T-helper 1 cell treated with Interleukin-12 subunit alpha and Interleukin-12 subunit beta and Interleukin-4 antibody, amounts not matched to agents 30 μg/mL and 1 μg/mL, for 36 hours (primary cell): ENCODE data around the gene INO80B.

Experiments
- H3K27ac Mint-ChIP-seq: one replicate; pipeline ENCODE4 v1.8.0; 2021; ENCODE audit warnings: mild to moderate bottlenecking, mixed read lengths
- H3K27me3 Mint-ChIP-seq: one replicate; pipeline ENCODE4 v1.8.0; 2021; ENCODE audit warnings: low read depth, mixed read lengths
- H3K36me3 Mint-ChIP-seq: one replicate; pipeline ENCODE4 v1.8.0; 2021; ENCODE audit warnings: low read depth, mixed read lengths
- H3K4me1 Mint-ChIP-seq: one replicate; pipeline ENCODE4 v1.8.0; 2021; ENCODE audit warnings: low read depth, mixed read lengths
- H3K4me3 Mint-ChIP-seq: one replicate; pipeline ENCODE4 v1.8.0; 2021; ENCODE audit warnings: mild to moderate bottlenecking, moderate library complexity, mixed read lengths
- H3K9me3 Mint-ChIP-seq: one replicate; pipeline ENCODE4 v1.8.0; 2021; ENCODE audit warnings: mixed read lengths

Gene INO80B

DNA sequence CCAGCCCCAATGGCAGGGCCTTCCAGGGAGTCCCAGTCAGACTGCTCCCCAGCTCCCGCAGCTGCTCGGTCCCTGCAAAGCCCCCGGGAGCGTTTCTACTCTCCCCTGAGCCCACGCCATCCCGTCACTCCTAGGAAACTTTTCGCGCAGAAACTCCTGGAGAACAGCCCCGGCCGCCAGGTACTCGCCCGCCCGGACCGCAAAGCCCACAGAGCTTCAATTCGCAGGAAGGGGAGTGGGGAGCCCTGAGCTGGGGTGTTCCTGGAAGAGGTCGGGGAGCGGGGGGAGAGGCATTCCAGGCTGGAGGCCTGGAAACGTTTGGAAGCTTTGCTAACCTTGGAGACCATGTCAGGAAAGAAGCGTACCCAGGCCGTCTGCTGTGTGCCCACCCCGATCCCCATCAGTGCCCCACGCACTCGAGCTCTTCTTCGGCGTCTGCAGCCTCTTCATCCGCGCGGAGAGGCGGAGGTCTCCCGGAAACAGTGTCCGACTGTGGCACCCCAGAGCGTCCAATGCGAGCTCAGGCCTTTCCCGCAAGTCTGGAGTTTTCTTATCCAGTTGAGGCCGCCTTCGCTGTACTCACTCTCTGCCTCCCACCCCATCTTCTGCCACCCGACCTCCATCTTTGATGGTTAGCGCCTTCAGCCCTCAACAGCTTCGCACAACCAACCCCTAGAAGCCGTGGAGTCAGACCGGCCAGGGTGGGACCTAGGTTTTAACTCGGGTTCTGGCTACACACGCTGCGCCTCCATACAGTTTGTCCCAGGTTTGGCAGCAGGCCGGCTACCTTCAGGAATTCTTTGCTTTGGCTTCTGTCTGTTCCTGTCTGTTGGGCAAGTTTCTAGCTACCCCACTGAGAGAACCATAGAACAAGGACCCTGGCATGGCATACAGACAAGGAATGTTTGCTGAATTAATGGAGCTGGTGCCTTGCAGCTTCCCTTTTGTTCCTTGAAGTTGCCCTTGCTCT is 48.9 kb downstream of the INO80B start:
- Mint-ChIP-seq H3K9me3 (no peaks in the 10 kb centered on the region), H3K27me3 (peaks cover 51% of the 10 kb centered on the region), H3K27ac (peak overlapping the region; percentile 50), H3K4me3 (peak overlapping the region; percentile 80), H3K36me3 (peaks cover 33% of the 10 kb centered on the region), H3K4me1 (peaks cover 49% of the 10 kb centered on the region)

- Mint-ChIP-seq H3K27me3 (peaks cover 47% of the 10 kb centered on the region), H3K27ac (peak overlapping the region; percentile 50), H3K36me3 (peaks cover 33% of the 10 kb centered on the region), H3K4me3 (peak overlapping the region; percentile 69), H3K4me1 (peaks cover 46% of the 10 kb centered on the region), H3K9me3 (no peaks in the 10 kb centered on the region)
These were observed 49.7 kb downstream of the INO80B start for GRCh38 chr2:74504591-74504990.

GRCh38 chr2:74505448-74506246 is 50.8 kb downstream of the INO80B start:
- peaks cover 29% of the 10 kb centered on the region for H3K36me3 Mint-ChIP-seq
- H3K27ac Mint-ChIP-seq = no peak overlapping the region
- peaks cover 45% of the 10 kb centered on the region for H3K27me3 Mint-ChIP-seq
- no peaks in the 10 kb centered on the region for H3K9me3 Mint-ChIP-seq
- H3K4me3 Mint-ChIP-seq = peak overlapping the region; percentile 69
- peaks cover 50% of the 10 kb centered on the region for H3K4me1 Mint-ChIP-seq

- peaks cover 50% of the 10 kb centered on the region for H3K4me1 Mint-ChIP-seq
- peaks cover 43% of the 10 kb centered on the region for H3K27me3 Mint-ChIP-seq
- H3K9me3 Mint-ChIP-seq = no peaks in the 10 kb centered on the region
- peak within 1 kb of the TSS; percentile 99 for H3K4me3 Mint-ChIP-seq
- peak within 1 kb of the TSS; percentile 100 for H3K27ac Mint-ChIP-seq
- peaks cover 27% of the 10 kb centered on the region for H3K36me3 Mint-ChIP-seq
These were observed 52.4 kb downstream of the INO80B start, which contains the start of gene PCGF1 for GRCh38 chr2:74507145-74507925. Gene PCGF1 (minus strand): TSS chr2:74507695. CDS start chr2:74507668, 27 bp downstream.
